Measurements from ENCODE around the gene FBXO42. TPM values are rescaled to one million over a fixed set of nuclear protein-coding genes. Genes with fewer than 3 reads are reported as not detected.
"Not testable (repeated sequence)": the region's sequence is repeated elsewhere in the genome, so short reads cannot be mapped to it uniquely, and the experiment has no call there.

The FBXO42 gene
- total RNA-seq, 1 donor from 2014 or later: 5.8 TPM

DNA sequence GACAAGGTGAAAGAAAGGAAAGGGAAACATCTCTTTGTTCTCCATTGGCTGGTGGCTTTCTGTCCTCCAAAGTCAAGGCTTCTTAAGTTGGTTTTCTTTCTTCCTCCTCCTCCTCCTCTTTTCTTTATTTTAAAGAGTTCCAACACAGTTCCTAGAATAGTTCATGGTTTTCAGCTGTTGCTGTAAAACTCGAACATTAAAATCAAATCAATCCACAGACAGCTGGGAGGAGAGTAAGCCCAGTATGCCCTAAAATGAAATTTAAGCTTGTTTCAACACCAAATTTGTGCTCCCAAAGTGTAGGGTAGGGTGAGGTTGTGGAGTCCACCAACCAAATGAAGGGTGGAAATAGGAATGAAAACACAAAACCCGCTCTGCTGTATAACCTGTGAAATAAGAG is 104.8 kb downstream of the FBXO42 start:
- TF ChIP-seq, protein P1, sequence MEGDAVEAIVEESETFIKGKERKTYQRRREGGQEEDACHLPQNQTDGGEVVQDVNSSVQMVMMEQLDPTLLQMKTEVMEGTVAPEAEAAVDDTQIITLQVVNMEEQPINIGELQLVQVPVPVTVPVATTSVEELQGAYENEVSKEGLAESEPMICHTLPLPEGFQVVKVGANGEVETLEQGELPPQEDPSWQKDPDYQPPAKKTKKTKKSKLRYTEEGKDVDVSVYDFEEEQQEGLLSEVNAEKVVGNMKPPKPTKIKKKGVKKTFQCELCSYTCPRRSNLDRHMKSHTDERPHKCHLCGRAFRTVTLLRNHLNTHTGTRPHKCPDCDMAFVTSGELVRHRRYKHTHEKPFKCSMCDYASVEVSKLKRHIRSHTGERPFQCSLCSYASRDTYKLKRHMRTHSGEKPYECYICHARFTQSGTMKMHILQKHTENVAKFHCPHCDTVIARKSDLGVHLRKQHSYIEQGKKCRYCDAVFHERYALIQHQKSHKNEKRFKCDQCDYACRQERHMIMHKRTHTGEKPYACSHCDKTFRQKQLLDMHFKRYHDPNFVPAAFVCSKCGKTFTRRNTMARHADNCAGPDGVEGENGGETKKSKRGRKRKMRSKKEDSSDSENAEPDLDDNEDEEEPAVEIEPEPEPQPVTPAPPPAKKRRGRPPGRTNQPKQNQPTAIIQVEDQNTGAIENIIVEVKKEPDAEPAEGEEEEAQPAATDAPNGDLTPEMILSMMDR (conservative IDR thresholded peaks at IDR 0.05; ENCODE audit: low read depth, low read length): no peak
- no peak for DNase-seq (ENCODE audit: low read depth)
- H3K4me3 ChIP-seq (ENCODE audit: low read depth, low read length): no peak overlapping the region

GRCh38 chr1:16246961-16247360 is 105.3 kb downstream of the FBXO42 start:
- TF ChIP-seq, protein P1 (conservative IDR thresholded peaks at IDR 0.05; ENCODE audit: low read depth, low read length): no peak
- no peak overlapping the region for H3K4me3 ChIP-seq (ENCODE audit: low read depth, low read length)
- DNase-seq (ENCODE audit: low read depth): no peak

- H3K4me3 ChIP-seq (ENCODE audit: low read depth, low read length); DNase-seq (ENCODE audit: low read depth): not testable (repeated sequence)
These were observed 106.0 kb downstream of the FBXO42 start for GRCh38 chr1:16246239-16246638.

DNA sequence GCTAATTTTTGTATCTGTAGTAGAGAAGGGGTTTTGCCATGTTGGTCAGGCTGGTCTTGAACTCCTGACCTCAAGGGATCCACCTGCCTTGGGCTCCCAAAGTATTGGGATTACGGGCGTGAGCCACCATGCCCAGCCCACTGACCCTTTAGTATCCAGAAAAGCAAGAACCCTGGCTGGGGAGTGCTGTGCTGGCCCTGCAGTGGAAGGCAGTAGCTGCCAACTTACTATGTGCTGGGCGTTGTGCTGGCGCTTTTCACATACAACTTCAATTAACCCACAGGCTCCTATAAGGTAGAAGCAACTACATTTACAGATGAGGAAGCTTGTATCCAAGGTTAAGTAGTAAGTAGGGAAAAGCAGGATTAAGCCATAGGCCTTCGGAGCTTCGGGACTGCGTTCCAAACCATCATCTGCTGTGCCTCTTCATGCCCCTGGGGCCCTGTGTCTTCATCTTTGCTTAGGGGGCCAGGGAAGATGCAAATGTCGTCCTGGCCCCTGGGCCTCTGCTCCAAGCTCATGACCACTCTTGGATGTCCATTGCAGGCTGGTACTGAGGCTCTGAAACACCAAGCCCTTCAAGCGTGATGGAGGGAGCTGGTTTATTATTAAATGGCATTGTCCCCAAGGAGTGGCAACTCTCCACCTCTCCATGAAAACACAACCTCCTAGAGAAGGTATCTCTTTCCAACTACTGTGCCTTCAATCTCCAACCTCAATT is 106.6 kb downstream of the FBXO42 start:
- DNase-seq (ENCODE audit: low read depth): no peak
- TF ChIP-seq, protein P1 (conservative IDR thresholded peaks at IDR 0.05; ENCODE audit: low read depth, low read length): no peak
- no peak overlapping the region for H3K4me3 ChIP-seq (ENCODE audit: low read depth, low read length)

DNA sequence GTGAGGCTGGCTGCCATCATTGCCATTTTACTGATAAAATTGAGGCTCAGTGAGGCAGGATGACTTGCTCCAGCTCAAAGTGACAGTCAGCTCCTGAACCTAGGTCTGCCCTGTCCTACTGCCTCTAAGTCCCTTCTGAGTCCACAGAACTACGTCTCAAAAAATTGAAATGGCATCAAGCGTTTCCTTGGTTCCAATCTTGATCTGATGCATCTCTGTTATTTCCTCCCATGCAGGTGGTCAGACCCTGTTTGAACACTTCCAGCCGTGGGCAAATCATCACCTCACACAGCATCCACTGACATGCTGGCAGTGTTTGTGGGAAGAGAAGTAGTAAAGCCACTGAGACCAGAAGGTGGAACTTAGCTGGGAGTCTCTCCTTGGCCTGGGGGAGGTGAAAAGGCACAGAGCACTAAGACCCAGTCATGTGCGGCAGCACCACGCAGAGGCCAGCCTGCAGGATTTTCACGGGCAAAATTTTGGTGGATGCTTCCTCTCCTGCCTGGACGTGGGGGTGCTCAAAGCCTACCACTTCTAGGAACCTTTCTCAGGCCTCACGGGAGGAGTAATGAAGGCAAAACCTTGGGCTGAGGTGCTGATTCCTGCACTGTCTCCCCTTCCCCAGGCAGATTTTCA is 107.5 kb downstream of the FBXO42 start:
- DNase-seq (ENCODE audit: low read depth): no peak
- TF ChIP-seq, protein P1 (conservative IDR thresholded peaks at IDR 0.05; ENCODE audit: low read depth, low read length): no peak
- H3K4me3 ChIP-seq (ENCODE audit: low read depth, low read length): no peak overlapping the region

DNA sequence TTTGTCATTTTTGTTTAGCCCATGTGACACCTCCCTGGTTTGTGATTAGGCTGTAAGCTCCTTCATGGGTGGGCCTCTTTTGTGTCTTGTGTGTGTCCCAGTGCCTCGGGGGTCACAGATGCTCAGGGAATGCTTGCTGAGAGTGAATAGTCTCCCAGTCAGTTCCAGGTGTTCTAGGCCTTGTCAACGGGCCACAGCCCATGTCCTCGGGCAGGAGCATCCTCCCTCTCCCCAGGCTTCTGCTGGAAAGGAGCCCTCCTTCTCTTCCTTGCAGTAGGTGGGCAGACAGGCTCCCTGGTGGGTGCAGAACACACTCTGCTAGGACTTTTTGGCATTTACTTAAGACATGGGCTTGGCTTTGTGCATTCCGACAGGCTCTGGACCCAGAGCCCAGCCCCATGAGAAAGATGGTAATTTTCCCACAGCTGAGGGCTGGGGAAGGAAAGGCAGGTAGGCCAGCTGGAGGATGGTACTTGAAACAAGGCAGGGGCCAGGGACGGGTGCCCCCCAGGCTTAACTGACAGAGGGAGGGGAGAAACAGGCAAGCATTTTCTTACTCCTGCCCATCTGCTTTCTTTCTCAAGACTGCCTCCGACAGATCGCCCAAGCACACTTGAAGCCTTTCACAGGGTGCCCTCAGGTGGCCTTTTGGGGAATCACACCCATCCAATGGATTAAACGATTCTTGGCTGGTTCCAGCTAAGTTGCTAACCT is 108.2 kb downstream of the FBXO42 start:
- TF ChIP-seq, protein P1 (conservative IDR thresholded peaks at IDR 0.05; ENCODE audit: low read depth, low read length): peak; percentile 88

GRCh38 chr1:16243215-16243610 is 109.1 kb downstream of the FBXO42 start:
- TF ChIP-seq, protein P1 (conservative IDR thresholded peaks at IDR 0.05; ENCODE audit: low read depth, low read length): no peak
- no peak overlapping the region for H3K4me3 ChIP-seq (ENCODE audit: low read depth, low read length)
- DNase-seq (ENCODE audit: low read depth): no peak

More for the DNA sequence above, 108.2 kb downstream of the FBXO42 start:
- DNase-seq (ENCODE audit: low read depth): no peak
- no peak overlapping the region for H3K4me3 ChIP-seq (ENCODE audit: low read depth, low read length)
